ENCODE measurements around the gene DDX50. TPM values are rescaled to one million over a fixed set of nuclear protein-coding genes. Genes with fewer than 3 reads are reported as not detected.
"Not testable (repeated sequence)": the region's sequence is repeated elsewhere in the genome, so short reads cannot be mapped to it uniquely, and the experiment has no call there.

Gene DDX50, protein sequence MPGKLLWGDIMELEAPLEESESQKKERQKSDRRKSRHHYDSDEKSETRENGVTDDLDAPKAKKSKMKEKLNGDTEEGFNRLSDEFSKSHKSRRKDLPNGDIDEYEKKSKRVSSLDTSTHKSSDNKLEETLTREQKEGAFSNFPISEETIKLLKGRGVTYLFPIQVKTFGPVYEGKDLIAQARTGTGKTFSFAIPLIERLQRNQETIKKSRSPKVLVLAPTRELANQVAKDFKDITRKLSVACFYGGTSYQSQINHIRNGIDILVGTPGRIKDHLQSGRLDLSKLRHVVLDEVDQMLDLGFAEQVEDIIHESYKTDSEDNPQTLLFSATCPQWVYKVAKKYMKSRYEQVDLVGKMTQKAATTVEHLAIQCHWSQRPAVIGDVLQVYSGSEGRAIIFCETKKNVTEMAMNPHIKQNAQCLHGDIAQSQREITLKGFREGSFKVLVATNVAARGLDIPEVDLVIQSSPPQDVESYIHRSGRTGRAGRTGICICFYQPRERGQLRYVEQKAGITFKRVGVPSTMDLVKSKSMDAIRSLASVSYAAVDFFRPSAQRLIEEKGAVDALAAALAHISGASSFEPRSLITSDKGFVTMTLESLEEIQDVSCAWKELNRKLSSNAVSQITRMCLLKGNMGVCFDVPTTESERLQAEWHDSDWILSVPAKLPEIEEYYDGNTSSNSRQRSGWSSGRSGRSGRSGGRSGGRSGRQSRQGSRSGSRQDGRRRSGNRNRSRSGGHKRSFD
- total RNA-seq: 39.7 TPM
- polyA plus RNA-seq: 10 to 100 TPM; 36.6 to 47.3 (median 39.7) TPM

DNA sequence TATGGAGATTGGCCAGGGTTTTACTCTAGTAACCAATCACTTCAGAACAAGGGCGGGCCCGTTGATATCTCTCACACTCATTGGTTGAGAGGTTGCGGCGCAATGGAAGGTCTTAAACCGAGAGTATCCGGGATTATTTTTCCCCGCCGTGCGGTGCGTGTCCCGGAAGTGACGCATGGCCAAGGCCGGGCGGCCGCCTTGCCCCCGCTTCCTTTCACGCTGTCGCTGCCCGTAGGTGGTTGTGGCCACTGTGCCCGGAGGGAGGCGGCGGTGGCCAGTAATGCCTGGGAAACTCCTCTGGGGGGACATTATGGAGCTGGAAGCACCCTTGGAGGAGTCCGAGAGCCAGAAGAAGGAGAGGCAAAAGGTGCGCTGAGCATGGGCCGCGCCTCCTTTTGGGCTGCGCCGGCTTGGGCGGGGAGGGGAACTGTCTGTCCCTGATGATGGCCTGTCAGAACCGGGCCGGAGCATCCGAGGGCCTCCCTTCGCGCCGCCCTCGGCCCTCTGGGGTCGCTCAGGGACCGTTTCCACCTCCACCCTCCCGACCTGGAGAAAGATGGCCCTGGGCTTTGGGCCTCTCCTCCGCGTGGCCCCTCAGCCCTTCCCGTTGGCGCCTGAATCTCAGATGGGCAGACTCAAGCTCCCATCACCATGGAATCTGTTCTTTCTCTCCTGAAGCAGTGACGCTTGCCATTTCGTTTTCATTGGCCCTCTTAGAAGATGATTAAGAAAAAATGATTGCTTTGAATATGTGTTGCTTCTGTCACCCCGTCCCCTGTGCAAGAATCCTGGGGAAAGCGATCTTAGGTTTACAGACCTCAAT is at the start of gene DDX50:
DDX50 (plus strand) TSS at position 211 of the 823 bp plus-strand sequence; CDS start at position 281, 70 bp downstream.
- Mint-ChIP-seq H3K36me3 (peaks cover 3% of the 10 kb centered on the region), H3K27me3 (no peaks in the 10 kb centered on the region), H3K4me1 (peaks cover 15 to 66% (median 42%) of the 10 kb centered on the region in 4 donors), H3K27ac (peak within 1 kb of the TSS; percentile 98 to 100 (median 99)), H3K4me3 (peak within 1 kb of the TSS; percentile 97 to 98 (median 98)), H3K9me3 (peaks cover 0 to 2% (median 0%) of the 10 kb centered on the region in 7 donors)
- Histone ChIP-seq H3K9me3 (ENCODE audit: control insufficient read depth in 2 of 2, low read length in 2 of 2) (no peaks in the 10 kb centered on the region), H3K4me1 (ENCODE audit: control insufficient read depth, insufficient read depth, low read length, poor library complexity, severe bottlenecking) (peaks cover 35% of the 10 kb centered on the region), H3K4me3 (ENCODE audit: low read depth, low read length) (peak within 1 kb of the TSS; percentile 97), H3K27ac (ENCODE audit: insufficient read depth, low read length, poor library complexity, severe bottlenecking) (peak within 1 kb of the TSS; percentile 98), H3K27me3 (ENCODE audit: control insufficient read depth, insufficient read depth, low read length) (no peaks in the 10 kb centered on the region), H3K36me3 (ENCODE audit: control insufficient read depth, insufficient read depth, low read length) (peaks cover under 1% of the 10 kb centered on the region)
- DNase-seq (peak; percentile 94 to 99 (median 97)), ATAC-seq (ENCODE audit: low read depth in 2 of 2) (peak; percentile 97 to 99)

- peaks cover 10 to 11% of the 10 kb centered on the region in 2 experiments for H3K9me3 ChIP-seq (ENCODE audit: control insufficient read depth in 2 of 2, low read length in 2 of 2)
- DNase-seq: no peak
- H3K9me3 Mint-ChIP-seq: peaks cover 0 to 18% (median 4%) of the 10 kb centered on the region in 7 donors
- no peak overlapping the region for H3K4me3 ChIP-seq (ENCODE audit: low read depth, low read length)
- ATAC-seq (ENCODE audit: low read depth in 2 of 2): no peak
- peaks cover 4% of the 10 kb centered on the region for H3K27me3 Mint-ChIP-seq
- H3K36me3 ChIP-seq (ENCODE audit: control insufficient read depth, insufficient read depth, low read length): no peaks in the 10 kb centered on the region
- H3K27ac ChIP-seq (ENCODE audit: insufficient read depth, low read length, poor library complexity, severe bottlenecking): no peak overlapping the region
- H3K4me3 Mint-ChIP-seq: no peak overlapping the region
- no peak overlapping the region for H3K27ac Mint-ChIP-seq
- no peaks in the 10 kb centered on the region for H3K27me3 ChIP-seq (ENCODE audit: control insufficient read depth, insufficient read depth, low read length)
- no peaks in the 10 kb centered on the region for H3K4me1 ChIP-seq (ENCODE audit: control insufficient read depth, insufficient read depth, low read length, poor library complexity, severe bottlenecking)
- no peaks in the 10 kb centered on the region for H3K4me1 Mint-ChIP-seq
- no peaks in the 10 kb centered on the region for H3K36me3 Mint-ChIP-seq
Observed at GRCh38 chr10:68856352-68856751, 44.8 kb upstream of the DDX50 start.

DNA sequence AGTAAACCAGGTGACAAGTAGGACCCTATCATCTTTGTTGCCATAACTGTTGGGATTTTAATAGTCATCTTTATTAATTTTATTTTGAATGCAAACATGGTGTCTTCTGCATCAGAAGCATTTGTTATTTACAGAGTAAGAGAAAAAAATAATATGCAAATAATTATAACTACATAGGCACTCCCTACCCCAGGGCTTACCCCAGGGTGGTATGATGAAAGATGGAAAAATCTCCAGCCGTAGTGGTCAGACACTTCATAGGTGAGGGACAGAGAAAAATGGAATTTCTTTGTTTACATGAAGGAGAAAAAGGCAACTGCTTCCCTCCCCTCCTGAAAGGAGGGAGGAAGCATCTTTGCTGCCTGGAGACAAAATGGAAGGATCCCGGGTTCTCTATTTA is 44.1 kb upstream of the DDX50 start:
- Mint-ChIP-seq H3K4me3 (no peak overlapping the region), H3K27ac (no peak overlapping the region), H3K36me3 (no peaks in the 10 kb centered on the region), H3K4me1 (no peaks in the 10 kb centered on the region), H3K9me3 (peaks cover 0 to 24% (median 4%) of the 10 kb centered on the region in 7 donors), H3K27me3 (peaks cover 4% of the 10 kb centered on the region)
- Histone ChIP-seq H3K27ac (ENCODE audit: insufficient read depth, low read length, poor library complexity, severe bottlenecking) (no peak overlapping the region), H3K9me3 (ENCODE audit: control insufficient read depth in 2 of 2, low read length in 2 of 2) (peaks cover 16 to 17% of the 10 kb centered on the region in 2 experiments), H3K36me3 (ENCODE audit: control insufficient read depth, insufficient read depth, low read length) (no peaks in the 10 kb centered on the region), H3K4me1 (ENCODE audit: control insufficient read depth, insufficient read depth, low read length, poor library complexity, severe bottlenecking) (no peaks in the 10 kb centered on the region), H3K4me3 (ENCODE audit: low read depth, low read length) (no peak overlapping the region), H3K27me3 (ENCODE audit: control insufficient read depth, insufficient read depth, low read length) (no peaks in the 10 kb centered on the region)
- ATAC-seq (ENCODE audit: low read depth in 2 of 2): no peak
- no peak for DNase-seq

DNA sequence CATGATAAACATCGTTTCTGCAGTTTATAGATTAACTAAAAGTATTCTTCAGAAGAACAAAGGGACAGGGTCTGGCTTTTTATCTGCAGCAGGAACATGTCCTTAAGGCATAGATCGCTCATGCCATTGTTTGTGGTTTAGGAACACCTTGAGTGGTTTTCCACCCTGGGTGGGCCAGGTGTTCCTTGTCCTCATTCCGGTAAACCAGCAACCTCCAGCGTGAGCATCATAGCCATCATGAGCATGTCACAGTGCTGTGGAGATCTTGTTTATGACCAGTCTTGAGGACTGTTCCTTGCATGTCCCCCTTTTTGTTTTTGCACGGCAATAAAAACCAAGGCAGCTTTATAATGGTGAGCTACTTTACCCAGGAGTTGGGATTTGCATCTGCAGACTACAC is 39.9 kb upstream of the DDX50 start:
- ATAC-seq (ENCODE audit: low read depth in 2 of 2) (no peak), DNase-seq (peak in 1 of 3 donors; percentile 7)
- H3K4me1 ChIP-seq (ENCODE audit: control insufficient read depth, insufficient read depth, low read length, poor library complexity, severe bottlenecking): no peaks in the 10 kb centered on the region
- H3K27ac ChIP-seq (ENCODE audit: insufficient read depth, low read length, poor library complexity, severe bottlenecking): no peak overlapping the region
- H3K4me1 Mint-ChIP-seq: no peaks in the 10 kb centered on the region
- H3K4me3 ChIP-seq (ENCODE audit: low read depth, low read length): no peak overlapping the region
- H3K27ac Mint-ChIP-seq: no peak overlapping the region
- no peaks in the 10 kb centered on the region for H3K36me3 Mint-ChIP-seq
- peaks cover 3 to 34% (median 11%) of the 10 kb centered on the region in 7 donors for H3K9me3 Mint-ChIP-seq
- H3K4me3 Mint-ChIP-seq: no peak overlapping the region
- H3K36me3 ChIP-seq (ENCODE audit: control insufficient read depth, insufficient read depth, low read length): no peaks in the 10 kb centered on the region
- H3K9me3 ChIP-seq (ENCODE audit: control insufficient read depth in 2 of 2, low read length in 2 of 2): peaks cover 19 to 26% of the 10 kb centered on the region in 2 experiments
- no peaks in the 10 kb centered on the region for H3K27me3 Mint-ChIP-seq
- no peaks in the 10 kb centered on the region for H3K27me3 ChIP-seq (ENCODE audit: control insufficient read depth, insufficient read depth, low read length)

- H3K36me3 Mint-ChIP-seq: no peaks in the 10 kb centered on the region
- H3K27me3 ChIP-seq (ENCODE audit: control insufficient read depth, insufficient read depth, low read length): no peaks in the 10 kb centered on the region
- peaks cover 4% of the 10 kb centered on the region for H3K27me3 Mint-ChIP-seq
- H3K36me3 ChIP-seq (ENCODE audit: control insufficient read depth, insufficient read depth, low read length): no peaks in the 10 kb centered on the region
- DNase-seq: no peak
- ATAC-seq (ENCODE audit: low read depth in 2 of 2): no peak
- no peak overlapping the region for H3K27ac ChIP-seq (ENCODE audit: insufficient read depth, low read length, poor library complexity, severe bottlenecking)
- peaks cover 3 to 34% (median 11%) of the 10 kb centered on the region in 7 donors for H3K9me3 Mint-ChIP-seq
- peaks cover 19 to 24% of the 10 kb centered on the region in 2 experiments for H3K9me3 ChIP-seq (ENCODE audit: control insufficient read depth in 2 of 2, low read length in 2 of 2)
- H3K27ac Mint-ChIP-seq: no peak overlapping the region
- H3K4me3 Mint-ChIP-seq: no peak overlapping the region
- H3K4me1 ChIP-seq (ENCODE audit: control insufficient read depth, insufficient read depth, low read length, poor library complexity, severe bottlenecking): no peaks in the 10 kb centered on the region
- no peak overlapping the region for H3K4me3 ChIP-seq (ENCODE audit: low read depth, low read length)
- no peaks in the 10 kb centered on the region for H3K4me1 Mint-ChIP-seq
Observed at GRCh38 chr10:68864611-68865010, 36.5 kb upstream of the DDX50 start.

DNA sequence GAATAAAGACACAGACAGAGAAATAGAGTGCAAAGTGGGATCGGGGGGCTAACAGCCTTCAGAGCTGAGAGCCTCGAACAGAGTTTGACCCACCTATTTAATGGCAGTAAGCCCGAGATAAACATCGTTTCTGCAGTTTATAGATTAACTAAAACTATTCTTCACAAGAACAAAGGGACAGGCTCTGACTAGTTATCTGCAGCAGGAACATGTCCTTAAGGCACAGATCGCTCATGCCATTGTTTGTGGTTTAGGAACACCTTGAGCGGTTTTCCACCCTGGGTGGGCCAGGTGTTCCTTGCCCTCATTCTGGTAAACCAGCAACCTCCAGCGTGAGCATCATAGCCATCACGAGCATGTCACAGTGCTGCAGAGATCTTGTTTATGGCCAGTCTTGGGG is 32.9 kb upstream of the DDX50 start:
- not testable (repeated sequence) for H3K9me3 Mint-ChIP-seq; H3K4me3 ChIP-seq (ENCODE audit: low read depth, low read length); H3K4me1 Mint-ChIP-seq; H3K9me3 ChIP-seq (ENCODE audit: control insufficient read depth in 2 of 2, low read length in 2 of 2); H3K27ac ChIP-seq (ENCODE audit: insufficient read depth, low read length, poor library complexity, severe bottlenecking); H3K36me3 Mint-ChIP-seq; H3K27ac Mint-ChIP-seq; H3K27me3 Mint-ChIP-seq; H3K27me3 ChIP-seq (ENCODE audit: control insufficient read depth, insufficient read depth, low read length); H3K36me3 ChIP-seq (ENCODE audit: control insufficient read depth, insufficient read depth, low read length); ATAC-seq (ENCODE audit: low read depth in 2 of 2); H3K4me1 ChIP-seq (ENCODE audit: control insufficient read depth, insufficient read depth, low read length, poor library complexity, severe bottlenecking); H3K4me3 Mint-ChIP-seq; DNase-seq

GRCh38 chr10:68869623-68870022 is 31.5 kb upstream of the DDX50 start:
- Mint-ChIP-seq H3K9me3 (peaks cover 0 to 8% (median 0%) of the 10 kb centered on the region in 7 donors), H3K4me3 (no peak overlapping the region), H3K36me3 (no peaks in the 10 kb centered on the region), H3K27ac (no peak overlapping the region), H3K27me3 (peaks cover 9% of the 10 kb centered on the region), H3K4me1 (peaks cover 0 to 6% (median 2%) of the 10 kb centered on the region in 4 donors)
- no peaks in the 10 kb centered on the region for H3K4me1 ChIP-seq (ENCODE audit: control insufficient read depth, insufficient read depth, low read length, poor library complexity, severe bottlenecking)
- H3K27me3 ChIP-seq (ENCODE audit: control insufficient read depth, insufficient read depth, low read length): no peaks in the 10 kb centered on the region
- no peak overlapping the region for H3K27ac ChIP-seq (ENCODE audit: insufficient read depth, low read length, poor library complexity, severe bottlenecking)
- H3K9me3 ChIP-seq (ENCODE audit: control insufficient read depth in 2 of 2, low read length in 2 of 2): no peaks in the 10 kb centered on the region
- H3K36me3 ChIP-seq (ENCODE audit: control insufficient read depth, insufficient read depth, low read length): no peaks in the 10 kb centered on the region
- DNase-seq (no peak), ATAC-seq (ENCODE audit: low read depth in 2 of 2) (no peak)
- H3K4me3 ChIP-seq (ENCODE audit: low read depth, low read length): no peak overlapping the region

Measured in CD4-positive, CD25-positive, alpha-beta regulatory T cell (primary cell).